Natural killer cell (primary cell): ENCODE measurements around the gene PRND. TPM values are rescaled to one million over a fixed set of nuclear protein-coding genes. Genes with fewer than 3 reads are reported as not detected.

ENCODE experiments used
- ATAC-seq, 3 donors: fragments of 150-1000 bp in 2 of 3; fragments of 200-7000 bp in 1 of 3; cut with Tn5 transposase; 1 replicate in 1 of 3; 2 replicates in 2 of 3; pipeline ENCODE4 v1.10.0; 2021; ENCODE audit warnings: mild to moderate bottlenecking in 2 of 3, moderate library complexity in 2 of 3
- DNase-seq, 2 donors: peaks; one replicate each; pipeline versions ENCODE4 v3.0.0 to v3.0.0-alpha.2; 2013 to 2021; ENCODE audit warnings: mixed read lengths in 1 of 2
- H3K27ac ChIP-seq: one replicate; pipeline ENCODE4 v1.5.1; 2013; ENCODE audit warnings: mild to moderate bottlenecking, low read length
- H3K27me3 ChIP-seq: one replicate; pipeline ENCODE4 v1.6.1; 2013; ENCODE audit warnings: low read length; ENCODE audit not compliant: control insufficient read depth, insufficient read depth
- H3K36me3 ChIP-seq: one replicate; pipeline ENCODE4 v1.6.1; 2013; ENCODE audit warnings: low read length; ENCODE audit not compliant: control insufficient read depth, insufficient read depth
- H3K4me1 ChIP-seq: one replicate; pipeline ENCODE4 v1.6.1; 2013; ENCODE audit warnings: low read length; ENCODE audit not compliant: control insufficient read depth, insufficient read depth
- H3K4me3 ChIP-seq: one replicate; pipeline ENCODE4 v1.5.1; 2013; ENCODE audit warnings: low read length
- H3K9me3 ChIP-seq: one replicate; pipeline ENCODE4 v1.6.1; 2013; ENCODE audit warnings: low read length; ENCODE audit not compliant: control insufficient read depth, insufficient read depth
- H3K27ac Mint-ChIP-seq, 2 donors: one replicate each; pipeline ENCODE4 v1.8.0; 2022; ENCODE audit warnings: mild to moderate bottlenecking in 2 of 2, mixed read lengths in 2 of 2, moderate library complexity in 1 of 2
- H3K27me3 Mint-ChIP-seq, 2 donors: one replicate each; pipeline ENCODE4 v1.8.0; 2022; ENCODE audit warnings: low read depth in 2 of 2, mixed read lengths in 2 of 2
- H3K36me3 Mint-ChIP-seq: one replicate; pipeline ENCODE4 v1.8.0; 2022; ENCODE audit warnings: mixed read lengths
- H3K4me1 Mint-ChIP-seq, 2 donors: one replicate each; pipeline ENCODE4 v1.8.0; 2022; ENCODE audit warnings: mixed read lengths in 2 of 2
- H3K4me3 Mint-ChIP-seq: one replicate; pipeline ENCODE4 v1.8.0; 2022; ENCODE audit warnings: mild to moderate bottlenecking, moderate library complexity, mixed read lengths
- H3K9me3 Mint-ChIP-seq, 2 donors: one replicate each; pipeline ENCODE4 v1.8.0; 2022; ENCODE audit warnings: mixed read lengths in 2 of 2
- CTCF ChIP-seq: fragments of 200-600 bp; IDR thresholded peaks from one replicate; pipeline ENCODE4 v1.8.0; 2022; ENCODE audit warnings: antibody characterized with exemption
- WGBS: methylation state at CpG from one replicate; pipeline ENCODE4 v1.1.7; 2013; ENCODE audit warnings: missing lambda C conversion rate; ENCODE audit not compliant: insufficient coverage; 5-methylcytosine and 5-hydroxymethylcytosine counted together
- intact Hi-C: fragments of 100-400 bp; cut with micrococcal nuclease; formaldehyde crosslinking; loops from one replicate; pipeline ENCODE4 v1.14.2; 2022
- total RNA-seq, 4 donors: library from RNA; stranded (reverse); fragments of 120-200 nt in 1 of 4; gene quantifications; one replicate each; pipeline versions ENCODE4 v1.2.3 to v1.2.4, GENCODE V29; 2013 to 2022

PRND gene
- total RNA-seq, 3 donors from 2014 or later (not counting 1 experiment from before 2014, with no cell fraction given): not detected

- Histone ChIP-seq H3K4me3 (no peak overlapping the region), H3K27me3 (no peaks in the 10 kb centered on the region), H3K9me3 (peaks cover 10% of the 10 kb centered on the region), H3K4me1 (no peaks in the 10 kb centered on the region), H3K36me3 (no peaks in the 10 kb centered on the region), H3K27ac (no peak overlapping the region)
- peaks cover 18% of the 10 kb centered on the region for H3K36me3 Mint-ChIP-seq
- intact Hi-C loops: no loop called here
- DNase-seq (no peak), ATAC-seq (no peak)
- peaks cover 4 to 12% of the 10 kb centered on the region in 2 donors for H3K9me3 Mint-ChIP-seq
- no peak overlapping the region for H3K27ac Mint-ChIP-seq
- no peak for TF ChIP-seq CTCF
- H3K4me3 Mint-ChIP-seq: no peak overlapping the region
- H3K4me1 Mint-ChIP-seq: no peaks in the 10 kb centered on the region
- peaks cover 4 to 9% of the 10 kb centered on the region in 2 donors for H3K27me3 Mint-ChIP-seq
- 86% methylated on average over 14 of the region's 14 CpGs for WGBS
These were observed 54.4 kb downstream of the PRND start for GRCh38 chr20:4776079-4776630.

Other genes with a start within 250 kb of the PRND start
- 100 to 1,000 TPM in 2 of 3 donors, 10 to 100 TPM in 1; 90.4 to 114 (median 109) TPM for gene PRNP, start 35.5 kb upstream of the PRND start, total RNA-seq
- 10 to 100 TPM; 14.1 to 39.0 (median 16.3) TPM for gene RASSF2, start 101.7 kb downstream of the PRND start, total RNA-seq